Measurements from ENCODE around the gene SRPK2.

DNA sequence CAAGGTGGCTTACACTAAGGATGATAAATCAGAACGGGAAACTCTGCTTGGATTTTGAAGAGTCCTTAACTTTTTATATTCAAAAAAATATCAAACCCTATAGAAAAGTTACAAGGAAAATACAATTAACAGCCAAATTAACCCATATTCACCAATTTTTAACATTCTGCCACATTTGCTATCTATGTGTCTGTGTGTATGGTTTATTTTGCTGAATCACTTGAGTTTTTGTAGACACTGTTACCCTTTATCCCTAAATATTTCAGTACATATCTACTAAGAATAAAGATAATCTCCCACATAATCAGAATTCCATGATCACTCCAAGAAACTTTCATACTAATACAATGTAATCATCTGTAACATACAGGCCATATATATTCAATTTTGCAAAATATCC lies 1.2 kb upstream of the SRPK2 start:
- TF ChIP-seq, protein P1, sequence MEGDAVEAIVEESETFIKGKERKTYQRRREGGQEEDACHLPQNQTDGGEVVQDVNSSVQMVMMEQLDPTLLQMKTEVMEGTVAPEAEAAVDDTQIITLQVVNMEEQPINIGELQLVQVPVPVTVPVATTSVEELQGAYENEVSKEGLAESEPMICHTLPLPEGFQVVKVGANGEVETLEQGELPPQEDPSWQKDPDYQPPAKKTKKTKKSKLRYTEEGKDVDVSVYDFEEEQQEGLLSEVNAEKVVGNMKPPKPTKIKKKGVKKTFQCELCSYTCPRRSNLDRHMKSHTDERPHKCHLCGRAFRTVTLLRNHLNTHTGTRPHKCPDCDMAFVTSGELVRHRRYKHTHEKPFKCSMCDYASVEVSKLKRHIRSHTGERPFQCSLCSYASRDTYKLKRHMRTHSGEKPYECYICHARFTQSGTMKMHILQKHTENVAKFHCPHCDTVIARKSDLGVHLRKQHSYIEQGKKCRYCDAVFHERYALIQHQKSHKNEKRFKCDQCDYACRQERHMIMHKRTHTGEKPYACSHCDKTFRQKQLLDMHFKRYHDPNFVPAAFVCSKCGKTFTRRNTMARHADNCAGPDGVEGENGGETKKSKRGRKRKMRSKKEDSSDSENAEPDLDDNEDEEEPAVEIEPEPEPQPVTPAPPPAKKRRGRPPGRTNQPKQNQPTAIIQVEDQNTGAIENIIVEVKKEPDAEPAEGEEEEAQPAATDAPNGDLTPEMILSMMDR (IDR thresholded peaks at IDR 0.05): no peak
- TF ChIP-seq POLR2A (IDR thresholded peaks at IDR 0.05): no peak
- no peak for TF ChIP-seq POLR2AphosphoS5 (IDR thresholded peaks at IDR 0.05)

Measured in breast epithelium (tissue), 3 donors.